Endodermal cell (in vitro differentiated cells): ENCODE results near the gene HSPA9. TPM values are rescaled to one million over a fixed set of nuclear protein-coding genes. Genes with fewer than 3 reads are reported as not detected.
A peak's percentile ranks its signal among the peaks of the same experiment; 100 is the strongest.

Experiments used
- DNase-seq: peaks from one replicate; pipeline ENCODE4 v3.0.0-alpha.2; 2017
- H3K27ac ChIP-seq: 2 replicates; pipeline ENCODE4 v1.5.1; 2013; ENCODE audit warnings: mild to moderate bottlenecking, low read depth, low read length, moderate library complexity
- H3K27me3 ChIP-seq: 2 replicates; pipeline ENCODE4 v1.6.1; 2013; ENCODE audit warnings: mild to moderate bottlenecking, low read length, moderate library complexity; ENCODE audit not compliant: insufficient read depth, control insufficient read depth, poor library complexity, severe bottlenecking
- H3K36me3 ChIP-seq: 2 replicates; pipeline ENCODE4 v1.7.0; 2013; ENCODE audit warnings: mild to moderate bottlenecking, low read length, moderate library complexity; ENCODE audit not compliant: control insufficient read depth, insufficient read depth
- H3K4me1 ChIP-seq: one replicate; pipeline ENCODE4 v1.7.0; 2013; ENCODE audit warnings: low read length; ENCODE audit not compliant: control insufficient read depth, insufficient read depth
- H3K4me3 ChIP-seq: 2 replicates; pipeline ENCODE4 v1.5.1; 2013; ENCODE audit warnings: mild to moderate bottlenecking, low read length, moderate library complexity
- H3K9ac ChIP-seq: 2 replicates; pipeline ENCODE4 v1.6.1; 2013; ENCODE audit warnings: mild to moderate bottlenecking, low read length, moderate library complexity; ENCODE audit not compliant: poor library complexity, severe bottlenecking; ENCODE audit errors: extremely low read depth
- H3K9me3 ChIP-seq: 2 replicates; pipeline ENCODE4 v1.6.1; 2013; ENCODE audit warnings: mild to moderate bottlenecking, low read length, moderate library complexity; ENCODE audit not compliant: control insufficient read depth
- H3K27ac Mint-ChIP-seq: 2 replicates; pipeline ENCODE4 v1.8.0; 2020; ENCODE audit warnings: mixed read lengths
- H3K27me3 Mint-ChIP-seq: 2 replicates; pipeline ENCODE4 v1.8.0; 2021; ENCODE audit warnings: mild to moderate bottlenecking, mixed read lengths; ENCODE audit not compliant: insufficient read depth
- H3K36me3 Mint-ChIP-seq: 2 replicates; pipeline ENCODE4 v1.8.0; 2020; ENCODE audit warnings: low read depth, mixed read lengths
- H3K4me1 Mint-ChIP-seq: 2 replicates; pipeline ENCODE4 v1.8.0; 2020; ENCODE audit warnings: mixed read lengths
- H3K4me3 Mint-ChIP-seq: 2 replicates; pipeline ENCODE4 v1.8.0; 2020; ENCODE audit warnings: mild to moderate bottlenecking, moderate library complexity, mixed read lengths
- H3K9me3 Mint-ChIP-seq: 2 replicates; pipeline ENCODE4 v1.8.0; 2020; ENCODE audit warnings: mild to moderate bottlenecking, mixed read lengths
- WGBS, 2 experiments: methylation state at CpG; one replicate each; pipeline versions ENCODE4 v1.1.5 to v1.1.7; 2013; ENCODE audit warnings: missing lambda C conversion rate in 2 of 2, mixed read lengths in 1 of 2; ENCODE audit not compliant: insufficient coverage in 1 of 2, insufficient read length in 1 of 2; 5-methylcytosine and 5-hydroxymethylcytosine counted together
- total RNA-seq, 2 donors: library from RNA; stranded (reverse); fragmentation: NEBNext Ultra II Directional in 1 of 2; extraction: Animal tissue kit (Norgen Biotek cat#: 25700) in 1 of 2; gene quantifications; 2 replicates in 1 of 2; 3 replicates in 1 of 2; pipeline ENCODE4 v1.2.1, GENCODE V29; 2021
- TF ChIP-seq, protein P1 (sequence below): fragments of 200-600 bp; sonication (generic); conservative IDR thresholded peaks from 2 replicates; pipeline ENCODE4 v1.5.0; 2021; ENCODE audit warnings: antibody characterized with exemption, mild to moderate bottlenecking

HSPA9 gene
- total RNA-seq, 2 donors from 2014 or later = 201 to 212 TPM

DNA sequence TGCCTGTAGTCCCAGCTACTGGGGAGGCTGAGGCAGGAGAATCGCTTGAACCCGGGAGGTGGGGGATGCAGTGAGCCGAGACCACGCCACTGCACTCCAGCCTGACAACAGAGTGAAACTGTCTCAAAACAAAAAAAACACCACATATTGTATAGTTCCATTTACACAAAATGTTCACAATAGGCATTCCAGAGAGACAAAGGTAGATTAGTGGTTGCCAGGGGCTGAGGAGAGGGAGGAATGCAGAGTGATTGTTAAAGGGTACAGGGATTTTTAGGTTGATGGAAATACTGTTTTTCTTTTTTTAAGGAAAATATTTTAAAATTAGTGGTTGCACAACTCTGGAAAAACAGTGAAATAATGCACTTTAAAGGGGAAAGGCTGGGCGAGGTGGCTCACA lies 51.8 kb downstream of the HSPA9 start:
- 78 to 92% methylated on average over 1 to 5 of the region's 5 CpGs for WGBS, 2 experiments
- Histone ChIP-seq H3K36me3 (peaks cover 38% of the 10 kb centered on the region), H3K4me3 (no peak overlapping the region), H3K9ac (no peak overlapping the region), H3K4me1 (no peaks in the 10 kb centered on the region), H3K27me3 (no peaks in the 10 kb centered on the region), H3K27ac (peak overlapping the region; percentile 88), H3K9me3 (no peaks in the 10 kb centered on the region)
- no peak for DNase-seq
- no peaks in the 10 kb centered on the region for H3K27me3 Mint-ChIP-seq
- H3K4me1 Mint-ChIP-seq = peaks cover 17% of the 10 kb centered on the region
- peak overlapping the region; percentile 5 for H3K27ac Mint-ChIP-seq
- no peak overlapping the region for H3K4me3 Mint-ChIP-seq
- TF ChIP-seq, protein P1, sequence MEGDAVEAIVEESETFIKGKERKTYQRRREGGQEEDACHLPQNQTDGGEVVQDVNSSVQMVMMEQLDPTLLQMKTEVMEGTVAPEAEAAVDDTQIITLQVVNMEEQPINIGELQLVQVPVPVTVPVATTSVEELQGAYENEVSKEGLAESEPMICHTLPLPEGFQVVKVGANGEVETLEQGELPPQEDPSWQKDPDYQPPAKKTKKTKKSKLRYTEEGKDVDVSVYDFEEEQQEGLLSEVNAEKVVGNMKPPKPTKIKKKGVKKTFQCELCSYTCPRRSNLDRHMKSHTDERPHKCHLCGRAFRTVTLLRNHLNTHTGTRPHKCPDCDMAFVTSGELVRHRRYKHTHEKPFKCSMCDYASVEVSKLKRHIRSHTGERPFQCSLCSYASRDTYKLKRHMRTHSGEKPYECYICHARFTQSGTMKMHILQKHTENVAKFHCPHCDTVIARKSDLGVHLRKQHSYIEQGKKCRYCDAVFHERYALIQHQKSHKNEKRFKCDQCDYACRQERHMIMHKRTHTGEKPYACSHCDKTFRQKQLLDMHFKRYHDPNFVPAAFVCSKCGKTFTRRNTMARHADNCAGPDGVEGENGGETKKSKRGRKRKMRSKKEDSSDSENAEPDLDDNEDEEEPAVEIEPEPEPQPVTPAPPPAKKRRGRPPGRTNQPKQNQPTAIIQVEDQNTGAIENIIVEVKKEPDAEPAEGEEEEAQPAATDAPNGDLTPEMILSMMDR = no peak
- H3K36me3 Mint-ChIP-seq = peaks cover 16% of the 10 kb centered on the region
- H3K9me3 Mint-ChIP-seq = no peaks in the 10 kb centered on the region

DNA sequence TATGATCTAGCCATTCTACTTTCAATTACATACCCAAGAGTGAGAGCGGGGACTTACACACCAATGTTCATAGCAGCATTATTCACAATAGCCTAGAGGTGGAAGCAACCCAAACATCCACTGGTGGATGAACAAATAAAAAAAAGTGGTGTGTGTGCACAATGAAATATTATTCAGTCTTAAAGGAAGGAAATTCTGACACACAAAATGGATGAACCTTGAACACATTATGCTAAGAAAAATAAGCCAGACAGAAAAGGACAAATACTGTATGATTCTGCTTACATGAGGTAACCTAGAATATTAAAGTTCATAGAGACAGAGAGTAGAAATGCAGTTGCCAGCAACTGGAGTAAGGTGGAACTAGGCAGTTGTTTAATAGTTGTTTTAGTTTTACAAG lies 54.2 kb downstream of the HSPA9 start:
- H3K36me3 Mint-ChIP-seq = peaks cover 35% of the 10 kb centered on the region
- H3K27ac Mint-ChIP-seq = no peak overlapping the region
- no peak overlapping the region for H3K4me3 Mint-ChIP-seq
- Histone ChIP-seq H3K4me3 (no peak overlapping the region), H3K27ac (no peak overlapping the region), H3K9me3 (no peaks in the 10 kb centered on the region), H3K4me1 (no peaks in the 10 kb centered on the region), H3K36me3 (peaks cover 50% of the 10 kb centered on the region), H3K9ac (no peak overlapping the region), H3K27me3 (no peaks in the 10 kb centered on the region)
- no peaks in the 10 kb centered on the region for H3K27me3 Mint-ChIP-seq
- 100% methylated on average over 1 of the region's 1 CpG; no CpG with 5 or more reads in 1 of the 2 experiments for WGBS, 2 experiments
- TF ChIP-seq, protein P1 = no peak
- H3K9me3 Mint-ChIP-seq = no peaks in the 10 kb centered on the region
- H3K4me1 Mint-ChIP-seq = peaks cover 8% of the 10 kb centered on the region
- DNase-seq = no peak

DNA sequence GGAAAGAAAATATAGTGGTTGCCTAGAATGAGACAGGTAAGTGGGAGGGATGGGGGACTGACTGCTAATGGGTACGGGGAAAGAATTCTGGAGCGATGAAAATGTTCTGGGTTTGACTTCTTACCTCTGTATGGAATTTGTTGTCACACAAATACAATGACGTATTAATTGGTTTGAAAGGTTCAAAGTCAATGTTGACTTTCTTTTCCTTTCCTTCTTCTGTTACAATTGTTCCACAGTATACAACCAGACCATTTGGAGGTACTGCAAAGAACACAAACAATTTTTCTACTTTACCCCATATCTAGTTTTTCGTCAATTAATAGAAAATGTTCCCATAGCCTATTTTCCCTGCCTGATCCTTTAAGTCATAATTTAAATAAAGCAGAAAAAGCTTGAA lies 57.8 kb downstream of the HSPA9 start:
- no peaks in the 10 kb centered on the region for H3K9me3 Mint-ChIP-seq
- H3K9ac ChIP-seq = no peak overlapping the region
- H3K4me3 ChIP-seq = no peak overlapping the region
- no peaks in the 10 kb centered on the region for H3K4me1 ChIP-seq
- peaks cover 5% of the 10 kb centered on the region for H3K4me1 Mint-ChIP-seq
- no peaks in the 10 kb centered on the region for H3K9me3 ChIP-seq
- WGBS, 2 experiments = 97 to 100% methylated on average over 3 to 4 of the region's 4 CpGs
- DNase-seq = no peak
- H3K4me3 Mint-ChIP-seq = no peak overlapping the region
- H3K36me3 Mint-ChIP-seq = peaks cover 64% of the 10 kb centered on the region
- no peaks in the 10 kb centered on the region for H3K27me3 Mint-ChIP-seq
- TF ChIP-seq, protein P1 = no peak
- H3K27ac Mint-ChIP-seq = no peak overlapping the region
- no peaks in the 10 kb centered on the region for H3K27me3 ChIP-seq
- peaks cover 75% of the 10 kb centered on the region for H3K36me3 ChIP-seq
- H3K27ac ChIP-seq = no peak overlapping the region
